ENCODE data around the gene SRSF4.

DNA sequence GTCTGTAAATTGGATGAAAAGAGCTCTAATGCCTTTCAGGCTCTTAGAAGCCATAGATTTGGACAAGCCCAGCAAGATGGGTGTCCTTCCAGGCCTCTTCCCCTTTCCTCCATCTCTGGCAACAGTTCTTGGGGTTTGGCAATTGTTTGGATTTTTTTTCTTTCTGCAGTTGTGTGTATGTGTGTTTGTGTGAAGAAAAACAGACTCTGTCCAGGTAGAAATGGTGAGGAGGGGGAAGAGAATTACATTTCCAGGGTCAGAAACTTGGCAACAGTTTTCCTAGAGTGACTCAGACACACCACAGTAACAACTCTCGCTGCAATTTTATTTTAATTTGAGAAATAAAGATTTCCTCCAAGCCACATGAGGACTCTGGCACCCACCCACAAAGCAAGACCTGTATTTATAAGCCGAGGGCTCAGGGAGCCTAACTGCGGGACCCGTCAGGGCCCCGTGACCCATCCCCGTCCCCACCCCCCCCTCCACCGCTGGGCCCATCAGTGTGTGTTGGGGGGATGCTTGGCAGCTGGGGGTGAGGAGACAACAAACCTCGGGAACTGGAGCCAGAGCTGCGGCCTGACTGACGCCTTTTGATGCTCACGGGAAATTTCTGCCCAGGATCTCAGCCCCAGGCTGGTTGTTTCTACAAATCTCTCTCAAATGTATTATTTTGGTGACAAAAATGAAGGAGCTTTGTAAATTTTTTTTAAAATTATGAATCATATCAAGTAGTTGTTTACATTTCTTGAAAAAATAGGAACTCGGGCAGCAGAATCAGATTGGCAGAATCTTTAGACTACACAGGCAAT, 62.4 kb downstream of the SRSF4 start:
- TF ChIP-seq, protein P1, sequence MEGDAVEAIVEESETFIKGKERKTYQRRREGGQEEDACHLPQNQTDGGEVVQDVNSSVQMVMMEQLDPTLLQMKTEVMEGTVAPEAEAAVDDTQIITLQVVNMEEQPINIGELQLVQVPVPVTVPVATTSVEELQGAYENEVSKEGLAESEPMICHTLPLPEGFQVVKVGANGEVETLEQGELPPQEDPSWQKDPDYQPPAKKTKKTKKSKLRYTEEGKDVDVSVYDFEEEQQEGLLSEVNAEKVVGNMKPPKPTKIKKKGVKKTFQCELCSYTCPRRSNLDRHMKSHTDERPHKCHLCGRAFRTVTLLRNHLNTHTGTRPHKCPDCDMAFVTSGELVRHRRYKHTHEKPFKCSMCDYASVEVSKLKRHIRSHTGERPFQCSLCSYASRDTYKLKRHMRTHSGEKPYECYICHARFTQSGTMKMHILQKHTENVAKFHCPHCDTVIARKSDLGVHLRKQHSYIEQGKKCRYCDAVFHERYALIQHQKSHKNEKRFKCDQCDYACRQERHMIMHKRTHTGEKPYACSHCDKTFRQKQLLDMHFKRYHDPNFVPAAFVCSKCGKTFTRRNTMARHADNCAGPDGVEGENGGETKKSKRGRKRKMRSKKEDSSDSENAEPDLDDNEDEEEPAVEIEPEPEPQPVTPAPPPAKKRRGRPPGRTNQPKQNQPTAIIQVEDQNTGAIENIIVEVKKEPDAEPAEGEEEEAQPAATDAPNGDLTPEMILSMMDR (IDR thresholded peaks at IDR 0.05): no peak
- TF ChIP-seq MEF2A (IDR thresholded peaks at IDR 0.05; ENCODE audit: borderline replicate concordance, low read depth) (no peak), POLR2AphosphoS5 (IDR thresholded peaks at IDR 0.05; ENCODE audit: low read depth, low read length) (no peak), RXRA (IDR thresholded peaks at IDR 0.05; ENCODE audit: borderline replicate concordance, low read depth) (no peak)
- TF ChIP-seq, protein P2, sequence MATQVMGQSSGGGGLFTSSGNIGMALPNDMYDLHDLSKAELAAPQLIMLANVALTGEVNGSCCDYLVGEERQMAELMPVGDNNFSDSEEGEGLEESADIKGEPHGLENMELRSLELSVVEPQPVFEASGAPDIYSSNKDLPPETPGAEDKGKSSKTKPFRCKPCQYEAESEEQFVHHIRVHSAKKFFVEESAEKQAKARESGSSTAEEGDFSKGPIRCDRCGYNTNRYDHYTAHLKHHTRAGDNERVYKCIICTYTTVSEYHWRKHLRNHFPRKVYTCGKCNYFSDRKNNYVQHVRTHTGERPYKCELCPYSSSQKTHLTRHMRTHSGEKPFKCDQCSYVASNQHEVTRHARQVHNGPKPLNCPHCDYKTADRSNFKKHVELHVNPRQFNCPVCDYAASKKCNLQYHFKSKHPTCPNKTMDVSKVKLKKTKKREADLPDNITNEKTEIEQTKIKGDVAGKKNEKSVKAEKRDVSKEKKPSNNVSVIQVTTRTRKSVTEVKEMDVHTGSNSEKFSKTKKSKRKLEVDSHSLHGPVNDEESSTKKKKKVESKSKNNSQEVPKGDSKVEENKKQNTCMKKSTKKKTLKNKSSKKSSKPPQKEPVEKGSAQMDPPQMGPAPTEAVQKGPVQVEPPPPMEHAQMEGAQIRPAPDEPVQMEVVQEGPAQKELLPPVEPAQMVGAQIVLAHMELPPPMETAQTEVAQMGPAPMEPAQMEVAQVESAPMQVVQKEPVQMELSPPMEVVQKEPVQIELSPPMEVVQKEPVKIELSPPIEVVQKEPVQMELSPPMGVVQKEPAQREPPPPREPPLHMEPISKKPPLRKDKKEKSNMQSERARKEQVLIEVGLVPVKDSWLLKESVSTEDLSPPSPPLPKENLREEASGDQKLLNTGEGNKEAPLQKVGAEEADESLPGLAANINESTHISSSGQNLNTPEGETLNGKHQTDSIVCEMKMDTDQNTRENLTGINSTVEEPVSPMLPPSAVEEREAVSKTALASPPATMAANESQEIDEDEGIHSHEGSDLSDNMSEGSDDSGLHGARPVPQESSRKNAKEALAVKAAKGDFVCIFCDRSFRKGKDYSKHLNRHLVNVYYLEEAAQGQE (IDR thresholded peaks at IDR 0.05; ENCODE audit: low read depth, low read length): no peak

Measured in SK-N-SH (cell line).